C1 segment of cervical spinal cord (tissue), 14 donors: Measurements from ENCODE around the gene PRKCA.
A peak's percentile ranks its signal among the peaks of the same experiment; 100 is the strongest.
"Not testable (repeated sequence)": the region's sequence is repeated elsewhere in the genome, so short reads cannot be mapped to it uniquely, and the experiment has no call there.

ENCODE experiments used
- DNase-seq, 14 donors: peaks; one replicate each; lab custom pipeline; 2025; lab: John Stamatoyannopoulos, UW

The PRKCA gene

DNA sequence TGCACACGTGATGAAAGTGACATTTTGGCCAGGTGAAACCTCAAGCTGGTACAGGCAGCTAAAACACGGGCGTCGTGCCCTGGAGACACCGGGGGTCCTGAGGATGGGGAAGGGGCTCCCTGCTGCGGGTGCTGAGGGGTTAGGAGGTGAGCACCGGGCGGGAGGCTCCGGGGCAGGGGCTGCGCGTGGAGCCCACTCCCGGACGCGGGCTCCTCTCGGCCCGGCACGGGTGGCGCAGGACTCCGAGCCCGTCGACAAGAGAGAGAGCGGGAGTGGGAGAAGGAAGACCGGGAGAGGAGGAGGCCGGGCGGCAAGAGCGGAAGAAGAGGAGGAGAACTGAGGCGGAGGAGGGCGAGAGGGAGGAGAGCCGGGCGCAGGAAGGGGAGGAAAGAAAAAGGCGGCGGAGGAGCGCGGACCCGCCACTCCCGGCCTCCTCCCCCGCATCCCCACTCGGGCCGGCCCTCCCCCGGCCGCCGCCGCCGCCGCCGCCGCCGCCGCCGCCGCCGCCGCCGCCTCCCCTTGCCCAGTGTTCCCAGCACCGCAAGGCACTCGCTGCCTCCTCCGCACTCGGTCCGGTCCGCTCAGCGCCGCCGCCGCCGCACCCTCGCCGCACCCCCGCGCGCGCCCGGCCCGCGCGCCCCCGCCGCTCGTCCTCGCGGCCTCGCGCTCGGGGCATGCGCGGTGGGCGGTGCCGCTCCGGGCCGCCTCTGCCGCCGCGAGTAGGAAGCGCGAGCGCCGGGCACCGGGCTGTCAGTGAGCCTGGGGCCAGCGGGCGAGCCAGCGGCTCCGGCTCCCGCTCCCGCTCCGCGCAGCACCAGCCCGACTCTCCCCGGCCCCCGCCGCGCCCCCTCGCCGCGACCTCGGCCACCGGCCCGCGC is at the start of gene PRKCA:
TSS of gene PRKCA (plus strand) at position 750 of the 878 bp plus-strand sequence.
- peak in 13 of 14 donors; percentile 45 to 91 (median 71) for DNase-seq

DNA sequence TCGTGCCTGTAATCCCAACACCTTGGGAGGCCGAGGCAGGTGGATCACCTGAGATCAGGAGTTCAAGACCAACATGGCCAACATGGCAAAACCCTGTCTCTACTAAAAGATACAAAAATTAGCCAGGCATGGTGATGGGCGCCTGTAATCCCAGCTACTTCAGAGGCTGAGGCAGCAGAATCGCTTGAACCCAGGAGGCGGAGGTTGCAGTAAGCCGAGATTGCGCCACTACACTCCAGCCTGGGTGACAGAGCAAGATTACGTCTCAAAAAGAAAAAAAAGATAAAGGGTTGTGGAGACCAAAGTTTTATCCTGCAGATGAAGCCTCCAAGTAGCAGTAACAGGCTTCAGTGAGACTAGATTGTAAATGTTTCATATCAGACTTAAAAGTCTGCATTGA is 49.0 kb upstream of the PRKCA start:
- not testable (repeated sequence) for DNase-seq

DNA sequence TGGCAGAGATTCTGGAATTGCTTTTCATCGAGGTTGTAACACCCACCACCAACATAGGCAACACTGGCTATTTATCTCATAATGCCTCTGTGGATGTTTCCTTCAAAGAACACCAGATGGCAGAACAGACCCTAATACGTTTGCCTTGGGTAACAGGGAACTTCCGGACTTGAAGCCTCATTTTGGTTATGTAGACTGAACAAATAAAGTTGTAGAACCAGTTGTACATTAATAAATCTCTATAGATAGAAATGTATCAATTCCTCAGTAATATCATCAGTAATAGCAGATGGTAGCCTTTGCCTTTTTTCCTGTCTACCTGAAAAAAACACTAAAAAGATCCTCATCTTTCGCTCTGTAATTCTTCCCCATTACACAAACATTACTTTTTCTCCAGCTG is 47.3 kb upstream of the PRKCA start:
- DNase-seq, result peak in 4 of 14 donors; percentile 2 to 14 (median 4)

DNA sequence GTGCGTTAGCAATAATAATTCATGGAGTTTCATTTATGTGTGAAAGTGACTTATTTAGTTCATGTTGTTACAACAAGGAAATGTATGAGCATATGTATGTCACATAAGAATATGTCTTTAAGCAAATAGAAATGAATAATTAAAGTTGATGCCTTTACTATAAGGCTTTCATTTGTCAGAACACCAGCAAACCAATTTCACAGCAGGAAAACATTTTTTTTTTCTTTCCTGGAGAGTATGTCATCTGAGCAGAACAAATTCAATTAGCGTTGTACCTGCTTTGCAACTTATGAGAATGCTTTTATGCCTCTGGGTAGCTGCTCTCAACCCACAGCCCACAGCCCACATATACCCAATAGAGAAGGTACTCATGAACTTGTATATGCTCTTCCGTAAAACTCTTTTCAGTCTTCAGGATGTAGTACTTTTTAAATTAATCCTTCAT is 46.9 kb upstream of the PRKCA start:
- no peak for DNase-seq

DNA sequence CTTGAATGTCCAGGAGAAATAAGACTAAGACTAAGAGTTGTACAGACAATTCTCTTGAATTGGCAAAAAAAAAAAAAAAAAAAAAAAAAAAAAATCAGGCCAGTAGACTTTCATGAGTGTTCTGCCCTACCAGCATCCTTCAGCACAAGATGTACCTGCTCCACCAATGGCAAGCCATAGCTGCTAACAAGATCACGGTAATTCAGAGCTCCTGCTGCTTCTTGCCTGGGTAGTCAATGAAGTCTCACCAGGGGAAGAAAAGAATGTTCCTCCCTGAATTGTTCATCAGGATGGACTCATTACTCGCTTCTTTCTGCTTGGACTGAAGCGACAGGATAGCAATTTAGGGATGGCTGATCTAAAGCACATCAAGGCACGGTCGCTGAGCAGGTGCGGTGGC is 42.1 kb upstream of the PRKCA start:
- DNase-seq, result no peak

DNA sequence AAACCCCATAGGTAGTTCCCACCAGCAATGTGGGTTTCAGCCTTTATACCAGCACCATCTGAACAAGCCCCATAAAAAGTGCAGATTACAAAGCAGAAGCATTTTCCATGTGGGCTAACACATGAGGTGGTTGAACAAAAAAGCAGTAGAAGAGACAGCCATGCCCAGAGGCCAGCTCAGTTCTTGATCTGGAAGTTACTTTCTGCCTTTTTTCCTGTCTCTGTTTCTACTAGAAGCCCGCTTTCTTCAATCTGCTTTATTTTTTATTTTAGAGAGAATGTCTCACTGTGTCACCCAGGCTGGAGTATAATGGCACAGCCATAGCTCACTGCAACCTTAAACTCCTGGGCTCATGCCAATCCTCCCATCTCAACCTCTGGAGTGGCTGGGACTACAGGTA is 41.7 kb upstream of the PRKCA start:
- DNase-seq, result no peak

DNA sequence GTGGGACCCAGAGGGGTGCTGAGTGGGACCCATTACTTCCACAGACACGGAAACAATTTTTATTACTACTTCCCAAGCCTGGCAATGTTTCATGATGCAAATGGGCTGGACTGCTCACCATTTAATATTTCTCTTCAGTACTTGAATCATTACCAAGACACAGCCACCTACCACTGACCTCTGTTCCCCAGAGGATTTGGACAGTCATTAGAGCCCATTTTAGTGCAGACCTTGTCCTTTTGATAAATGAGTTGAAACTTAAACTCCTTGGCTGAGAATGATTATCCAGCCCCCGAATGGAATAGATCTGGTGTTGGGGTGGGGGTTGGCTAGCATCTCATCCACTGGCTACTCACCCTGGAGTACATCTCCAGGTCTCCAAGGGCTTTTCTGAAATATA is 39.6 kb upstream of the PRKCA start:
- no peak for DNase-seq

DNA sequence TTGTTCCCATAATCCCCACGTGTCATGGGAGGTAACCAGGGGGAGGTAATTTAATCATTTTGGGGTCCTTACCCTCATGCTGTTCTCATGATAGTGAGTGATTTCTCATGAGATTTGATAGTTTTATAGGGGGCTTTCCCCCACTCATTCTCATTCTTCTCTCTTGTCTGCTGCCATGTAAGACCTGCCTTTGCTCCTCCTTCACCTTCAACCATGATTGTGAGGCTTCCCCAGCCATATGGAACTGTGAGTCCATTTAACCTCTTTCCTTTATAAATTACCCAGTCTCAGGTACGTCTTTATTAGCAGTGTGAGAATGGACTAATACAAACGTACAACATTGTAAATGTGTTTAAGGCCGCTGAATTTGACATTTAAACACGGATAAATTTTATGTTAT is 37.7 kb upstream of the PRKCA start:
- DNase-seq, result no peak

DNA sequence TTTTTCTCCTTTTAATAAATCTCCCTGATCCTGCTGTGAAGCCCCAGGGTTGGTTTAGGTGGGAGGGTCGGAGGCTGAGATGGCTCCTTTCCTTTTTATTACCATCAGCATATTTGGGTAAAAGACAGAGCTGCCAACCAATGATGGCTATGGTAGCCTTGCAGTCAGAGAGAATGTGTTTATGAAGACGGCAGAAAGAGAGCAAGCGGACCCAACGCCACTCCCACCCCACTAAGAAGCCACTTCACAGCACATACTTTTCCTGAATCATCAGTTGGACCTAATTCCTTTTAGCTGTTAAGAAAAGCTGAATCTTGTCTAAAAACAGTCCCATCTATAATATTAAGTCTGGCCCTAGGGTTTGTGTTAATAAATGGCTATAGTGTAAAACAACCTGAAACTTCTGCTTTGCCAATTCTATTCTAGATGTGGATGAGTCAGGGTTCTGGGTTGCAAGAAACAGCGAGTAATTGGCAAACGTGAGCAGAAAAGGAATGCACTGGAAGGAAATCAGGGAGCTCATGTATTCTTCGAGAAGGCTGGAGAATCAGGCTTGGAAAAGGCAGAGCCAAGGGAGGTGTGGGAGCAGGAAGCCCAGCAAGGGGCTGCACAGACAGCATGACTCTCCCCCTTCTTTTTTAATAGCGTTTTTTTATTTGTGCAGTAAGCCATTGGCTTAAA is 34.0 kb upstream of the PRKCA start:
- DNase-seq, result no peak

DNA sequence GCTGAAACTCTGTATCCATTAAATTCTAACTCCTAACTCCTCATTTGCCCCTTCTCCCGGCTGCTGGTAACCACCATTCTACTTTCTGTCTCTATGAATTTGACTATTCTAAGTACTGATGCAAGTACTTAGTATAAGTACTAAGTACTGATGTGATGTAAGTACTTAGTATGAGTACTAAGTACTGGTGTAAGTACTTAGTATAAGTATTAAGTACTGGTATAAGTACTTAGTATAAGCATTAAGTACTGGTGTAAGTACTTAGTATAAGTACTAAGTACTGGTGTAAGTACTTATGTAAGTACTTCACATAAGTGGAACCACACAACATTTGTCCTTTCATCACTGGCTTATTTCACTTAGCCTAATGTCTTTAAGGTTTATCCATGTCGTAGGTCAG is 32.3 kb upstream of the PRKCA start:
- DNase-seq, result no peak

DNA sequence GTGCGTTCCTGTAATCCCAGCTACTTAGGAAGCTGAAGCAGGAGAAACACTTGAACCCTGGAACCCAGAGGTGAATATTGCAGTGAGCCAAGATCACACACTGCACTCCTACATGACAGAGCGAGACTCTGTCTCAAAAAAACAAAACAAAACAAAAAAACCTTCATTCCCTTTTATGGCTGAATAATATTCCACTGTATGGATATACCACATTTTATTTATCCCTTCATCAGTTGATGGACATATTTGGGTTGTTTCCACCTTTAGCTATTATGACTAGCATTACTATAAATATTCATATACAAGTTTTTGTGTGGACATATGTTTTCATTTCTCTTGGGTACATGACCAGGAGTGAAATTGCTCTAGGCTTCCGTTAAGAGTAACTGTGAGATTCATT is 30.9 kb upstream of the PRKCA start:
- no peak for DNase-seq

DNA sequence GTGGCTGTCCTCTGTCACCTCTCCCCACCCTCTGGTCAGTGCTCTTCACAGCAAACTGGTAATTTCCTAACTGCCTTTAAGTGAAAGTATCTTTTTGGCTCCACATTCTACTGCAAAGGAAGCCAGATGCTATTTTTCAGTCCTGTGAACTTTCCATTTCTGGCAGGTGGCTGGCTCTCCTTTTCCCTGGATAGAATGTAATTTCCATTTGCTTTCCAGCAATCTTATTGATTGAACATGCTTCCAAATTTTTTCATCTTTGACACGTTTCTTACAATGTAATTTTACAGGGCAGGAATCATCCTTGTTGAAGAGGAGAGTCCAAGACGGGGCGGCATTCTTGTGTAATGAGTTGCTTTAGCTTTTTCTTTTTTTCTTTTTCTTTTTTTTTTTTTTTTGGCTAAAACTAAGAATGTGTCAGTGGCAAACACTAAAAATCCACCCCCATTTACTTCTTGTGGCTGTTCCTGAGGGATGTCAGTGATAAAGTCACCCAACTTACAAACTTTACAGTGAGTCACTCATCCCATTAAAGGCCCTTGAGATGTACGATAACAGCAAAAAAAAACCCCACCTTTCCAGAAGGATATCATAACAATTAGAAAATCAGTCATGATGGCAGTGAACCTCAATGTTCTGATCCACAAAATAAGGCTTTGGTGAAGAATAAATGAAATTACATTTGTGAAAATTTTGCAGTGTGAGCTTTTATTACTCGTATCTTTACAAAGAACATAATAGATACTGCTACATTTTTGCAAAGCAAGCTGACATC is 29.4 kb upstream of the PRKCA start:
- DNase-seq, result no peak

DNA sequence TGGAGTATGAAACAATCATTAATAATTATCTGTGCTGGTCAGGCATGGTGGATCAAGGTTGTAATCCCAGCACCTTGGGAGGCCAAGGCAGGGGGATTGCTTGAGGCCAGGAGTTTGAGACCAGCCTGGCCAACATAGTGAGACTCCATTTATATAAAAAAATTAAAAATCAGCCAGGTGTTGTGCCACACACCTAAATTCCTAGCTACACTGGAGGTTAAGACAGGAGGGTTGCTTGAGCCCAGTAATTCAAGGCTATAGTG is 28.9 kb upstream of the PRKCA start:
- DNase-seq, result no peak

DNA sequence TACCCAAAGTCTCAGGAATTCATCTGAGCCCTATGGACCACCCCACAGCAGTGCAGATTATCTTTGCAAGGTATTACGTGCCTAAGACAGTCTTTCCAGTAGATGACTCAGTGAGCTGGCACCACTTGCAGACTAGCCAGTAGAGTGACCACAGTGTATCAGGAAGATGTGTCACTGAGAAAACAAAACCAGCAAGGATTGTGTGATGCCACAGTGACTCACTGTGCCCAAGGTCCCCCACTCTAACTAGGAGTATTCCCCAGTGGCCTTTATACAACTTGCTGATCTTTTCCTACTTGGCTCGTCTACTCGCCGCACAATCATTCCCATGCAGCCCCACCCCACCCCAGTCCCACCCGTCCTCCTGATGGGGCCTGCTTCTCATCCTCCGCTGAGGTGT is 26.8 kb upstream of the PRKCA start:
- no peak for DNase-seq

DNA sequence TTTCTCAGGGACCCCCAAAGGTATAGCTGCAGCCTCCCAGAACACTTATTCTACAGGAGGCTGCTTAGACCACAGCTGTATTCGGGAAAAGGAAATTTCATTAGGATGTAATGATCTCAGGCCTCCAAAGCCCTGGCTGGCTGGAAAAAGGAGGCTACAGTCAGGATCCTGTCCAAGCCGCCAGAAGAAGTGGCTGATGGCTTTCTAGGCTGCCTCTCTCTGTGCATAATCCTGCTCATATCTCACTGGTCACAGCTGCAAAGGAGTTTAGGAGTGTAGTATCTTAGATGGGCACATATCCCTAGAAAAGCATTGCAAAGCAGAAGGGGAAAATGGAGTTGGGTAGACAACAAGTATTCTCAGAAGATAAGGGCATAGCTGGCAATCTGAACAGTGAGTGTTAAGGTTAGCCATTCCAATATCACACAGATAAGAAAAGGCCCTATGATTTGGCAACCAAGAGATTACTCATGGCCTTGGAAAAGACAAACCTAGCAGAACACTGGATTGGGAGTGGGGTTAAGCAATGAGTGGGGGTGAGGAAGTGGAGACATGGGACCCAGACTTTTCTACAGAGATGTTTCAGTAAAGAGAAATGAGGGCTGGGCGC is 26.0 kb upstream of the PRKCA start:
- no peak for DNase-seq

DNA sequence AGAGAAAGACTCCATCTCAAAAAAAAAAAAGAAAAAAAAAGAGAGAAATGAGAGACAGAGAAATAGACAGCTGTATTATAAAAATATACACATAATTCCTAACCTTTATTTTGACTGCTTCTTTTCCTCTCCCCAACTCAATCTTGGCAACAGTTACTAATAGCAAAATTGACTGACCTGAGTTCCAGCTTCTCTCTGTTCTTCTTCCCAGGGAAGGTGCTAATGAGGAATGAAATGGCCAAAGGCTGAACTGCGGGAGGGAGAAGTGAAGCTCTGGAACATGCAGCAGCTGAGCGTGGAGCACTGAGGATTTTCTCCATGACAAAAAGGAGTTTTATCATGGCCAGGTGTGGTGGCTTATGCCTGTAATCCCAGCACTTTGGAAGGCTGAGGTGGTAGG is 25.2 kb upstream of the PRKCA start:
- no peak for DNase-seq

DNA sequence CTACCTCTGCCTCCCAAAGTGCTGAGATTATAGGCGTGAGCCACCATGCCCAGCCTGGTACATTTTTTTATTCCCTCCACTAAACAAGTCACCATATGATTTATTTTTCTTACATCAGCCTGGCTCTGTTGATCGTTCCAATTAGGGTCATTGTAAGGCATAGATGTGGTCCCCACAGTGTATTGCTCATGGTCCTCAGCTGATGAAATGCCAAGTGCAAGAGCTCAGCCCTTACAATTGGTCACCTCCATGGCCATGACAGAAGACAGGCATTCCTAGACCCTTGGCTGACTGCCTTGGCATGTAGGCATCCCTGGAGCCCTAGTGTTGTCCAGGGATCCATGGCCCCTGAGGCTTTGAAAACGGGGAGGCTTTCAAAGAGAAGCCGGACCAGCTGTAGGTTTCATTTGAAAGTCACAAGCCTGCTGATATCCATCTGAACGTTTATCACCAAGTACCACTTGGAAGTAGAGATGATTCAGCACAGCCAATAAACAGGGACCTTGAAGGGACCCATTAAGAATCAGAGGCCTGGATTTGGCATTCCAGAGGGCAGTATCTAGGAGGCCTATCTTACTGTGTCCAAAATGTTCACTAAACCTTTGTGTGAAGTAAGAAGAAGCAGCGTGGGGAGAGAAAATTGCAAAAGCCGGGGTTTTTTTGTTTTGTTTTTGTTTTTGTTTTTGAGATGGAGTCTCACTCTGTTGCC is 20.6 kb upstream of the PRKCA start:
- DNase-seq, result no peak

DNA sequence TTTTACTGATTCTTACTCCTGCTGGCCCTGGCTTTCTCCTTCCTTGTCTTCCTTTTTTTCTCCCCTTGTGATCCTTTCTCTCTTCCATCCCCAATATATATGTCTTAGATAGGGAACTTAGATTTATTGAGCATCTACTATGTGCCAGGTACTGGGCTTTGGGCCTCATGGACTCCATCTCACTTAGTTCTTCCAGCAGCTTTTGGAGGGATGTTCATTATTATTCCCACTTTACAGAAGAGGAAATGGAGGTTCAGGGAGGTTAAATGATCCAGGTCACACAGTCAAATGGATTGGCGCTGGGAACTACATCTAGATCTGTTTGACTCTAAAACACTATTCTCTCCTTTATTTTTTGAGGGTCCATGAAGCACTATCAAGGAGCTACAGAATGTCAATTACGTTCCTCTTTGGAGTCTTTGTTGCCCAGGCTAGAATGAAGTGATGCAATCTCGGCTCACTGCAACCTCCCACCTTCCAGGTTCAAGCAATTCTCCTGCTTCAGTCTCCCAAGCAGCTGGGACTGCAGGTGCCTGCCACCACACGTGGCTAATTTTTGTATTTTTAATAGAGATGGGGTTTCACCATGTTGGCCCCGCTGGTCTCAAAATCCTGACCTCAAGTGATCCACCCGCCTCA is 19.0 kb upstream of the PRKCA start:
- DNase-seq, result no peak

DNA sequence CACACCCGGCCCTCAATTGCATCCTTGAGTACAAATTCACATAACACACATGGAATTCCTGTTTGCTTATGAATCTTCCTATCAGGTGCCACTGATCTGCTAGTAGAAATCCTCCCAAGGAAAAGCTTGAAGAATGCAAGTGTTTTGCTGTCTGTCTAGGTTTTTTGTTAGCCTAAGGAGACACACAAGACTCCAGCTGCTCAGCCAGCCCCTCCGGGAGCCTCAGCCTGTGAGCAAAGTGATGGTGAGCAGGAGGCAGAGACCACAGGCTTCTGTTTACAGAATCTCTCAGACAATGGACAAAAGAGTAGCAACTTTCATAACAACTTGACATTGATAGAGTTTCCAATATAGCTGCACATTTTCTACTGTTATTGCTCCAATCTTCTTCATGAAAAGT is 18.4 kb upstream of the PRKCA start:
- DNase-seq, result no peak

DNA sequence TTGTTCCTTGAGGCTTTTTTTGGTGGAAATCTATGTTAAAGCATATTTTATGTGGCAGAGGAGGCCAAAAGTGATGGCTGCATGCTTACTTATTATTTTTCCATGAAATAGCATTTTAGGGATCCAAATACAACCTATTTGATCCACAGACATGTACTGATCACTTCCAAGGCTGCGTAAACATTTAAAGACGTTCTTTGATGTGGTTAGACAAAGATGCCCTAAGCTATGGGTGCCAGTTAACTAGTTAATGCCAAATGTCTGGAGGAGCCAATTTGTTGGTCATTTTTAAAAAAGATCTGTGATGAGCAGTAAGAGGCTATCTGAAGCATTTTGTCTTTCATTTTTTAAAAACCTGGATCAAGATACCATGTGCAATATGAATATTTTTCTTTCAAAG is 17.3 kb upstream of the PRKCA start:
- no peak for DNase-seq

DNA sequence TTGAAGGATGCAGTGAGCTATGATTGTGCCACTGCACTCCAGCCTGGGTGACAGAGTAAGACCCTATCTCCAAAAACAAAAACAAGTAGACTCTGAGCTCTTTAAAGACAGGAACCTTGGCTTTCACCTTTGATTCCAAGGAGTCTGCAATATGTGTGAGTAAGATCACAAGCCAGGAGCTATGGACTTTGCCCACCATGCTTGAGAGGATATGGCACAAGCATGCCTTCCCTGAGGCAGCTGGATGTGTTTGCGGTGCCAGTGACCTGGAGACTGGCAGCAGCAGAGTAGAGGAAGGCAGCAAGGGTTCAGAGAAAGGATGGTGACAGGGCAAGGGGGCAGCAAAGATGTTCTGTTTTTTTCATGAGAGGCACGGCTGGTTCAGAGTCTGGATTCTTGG is 14.5 kb upstream of the PRKCA start:
- no peak for DNase-seq
